Calu3 (cell line): ENCODE data around the gene SDC3. TPM values are rescaled to one million over a fixed set of nuclear protein-coding genes. Genes with fewer than 3 reads are reported as not detected.
A peak's percentile ranks its signal among the peaks of the same experiment; 100 is the strongest.

Experiments used
- BruUV-seq: library from RNA; stranded (reverse); fragments of 400-500 nt; replicated peaks from 2 replicates; lab custom pipeline; 2021; lab: Mats Ljungman, UMichigan
- CTCF ChIA-PET: fragments of 300-600 bp; sonication (Branson Sonifier 250); formaldehyde crosslinking; loops from one replicate; lab custom pipeline; 2022; ENCODE audit warnings: antibody characterized with exemption; lab: Charles Lee
- DNase-seq: peaks from one replicate; pipeline ENCODE4 v3.0.0; 2022
- H3K27ac Mint-ChIP-seq: one replicate; pipeline ENCODE4 v1.8.0; 2022; ENCODE audit warnings: mixed read lengths; ENCODE audit not compliant: unreplicated experiment
- H3K27me3 Mint-ChIP-seq: one replicate; pipeline ENCODE4 v1.8.0; 2022; ENCODE audit warnings: mixed read lengths; ENCODE audit not compliant: unreplicated experiment
- H3K36me3 Mint-ChIP-seq: one replicate; pipeline ENCODE4 v1.8.0; 2022; ENCODE audit warnings: mild to moderate bottlenecking, moderate library complexity, mixed read lengths; ENCODE audit not compliant: insufficient read depth, unreplicated experiment
- H3K4me1 Mint-ChIP-seq: one replicate; pipeline ENCODE4 v1.8.0; 2022; ENCODE audit warnings: mild to moderate bottlenecking, low read depth, mixed read lengths; ENCODE audit not compliant: unreplicated experiment
- H3K4me3 Mint-ChIP-seq: one replicate; pipeline ENCODE4 v1.8.0; 2022; ENCODE audit warnings: mild to moderate bottlenecking, low read depth, moderate library complexity, mixed read lengths; ENCODE audit not compliant: unreplicated experiment
- H3K9me3 Mint-ChIP-seq: one replicate; pipeline ENCODE4 v1.8.0; 2022; ENCODE audit warnings: low read depth, mixed read lengths; ENCODE audit not compliant: unreplicated experiment
- intact Hi-C: fragments of 100-400 bp; cut with micrococcal nuclease; formaldehyde crosslinking; loops from one replicate; pipeline ENCODE4 v1.10.0; 2022; ENCODE audit not compliant: unreplicated experiment
- total RNA-seq: library from RNA; stranded (reverse); gene quantifications from 2 replicates; pipeline ENCODE4 v1.2.3, GENCODE V29; 2022
- TF ChIP-seq, protein P1 (sequence below): fragments of 200-600 bp; IDR thresholded peaks from one replicate; pipeline ENCODE4 v1.8.0; 2022; ENCODE audit warnings: antibody characterized with exemption; ENCODE audit not compliant: unreplicated experiment

Gene SDC3
- total RNA-seq, 1 experiment from 2014 or later, result 15.0 TPM

DNA sequence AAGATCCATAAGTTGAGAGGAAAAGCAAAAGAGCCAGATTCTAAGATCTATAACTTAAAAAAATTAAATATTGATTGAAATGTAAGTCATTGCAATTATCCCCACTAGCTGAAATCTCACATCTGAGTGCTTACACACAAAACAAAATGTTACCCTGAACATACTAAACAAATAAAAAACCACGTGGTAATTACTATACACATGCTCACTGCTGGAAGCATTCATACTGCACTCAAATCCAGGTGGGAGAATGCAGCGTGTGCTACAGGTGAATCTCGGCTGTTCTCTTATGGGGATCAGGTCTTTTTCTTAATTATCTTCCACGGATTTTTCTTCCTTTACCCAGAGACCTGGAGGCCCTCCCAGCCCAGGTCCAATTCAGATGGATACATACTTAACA, 74.3 kb downstream of the SDC3 start:
- H3K27me3 Mint-ChIP-seq, result peaks cover 60% of the 10 kb centered on the region
- no peak overlapping the region for H3K4me3 Mint-ChIP-seq
- no peak overlapping the region for H3K27ac Mint-ChIP-seq
- CTCF ChIA-PET, result no interaction called here
- H3K36me3 Mint-ChIP-seq, result no peaks in the 10 kb centered on the region
- TF ChIP-seq, protein P1, sequence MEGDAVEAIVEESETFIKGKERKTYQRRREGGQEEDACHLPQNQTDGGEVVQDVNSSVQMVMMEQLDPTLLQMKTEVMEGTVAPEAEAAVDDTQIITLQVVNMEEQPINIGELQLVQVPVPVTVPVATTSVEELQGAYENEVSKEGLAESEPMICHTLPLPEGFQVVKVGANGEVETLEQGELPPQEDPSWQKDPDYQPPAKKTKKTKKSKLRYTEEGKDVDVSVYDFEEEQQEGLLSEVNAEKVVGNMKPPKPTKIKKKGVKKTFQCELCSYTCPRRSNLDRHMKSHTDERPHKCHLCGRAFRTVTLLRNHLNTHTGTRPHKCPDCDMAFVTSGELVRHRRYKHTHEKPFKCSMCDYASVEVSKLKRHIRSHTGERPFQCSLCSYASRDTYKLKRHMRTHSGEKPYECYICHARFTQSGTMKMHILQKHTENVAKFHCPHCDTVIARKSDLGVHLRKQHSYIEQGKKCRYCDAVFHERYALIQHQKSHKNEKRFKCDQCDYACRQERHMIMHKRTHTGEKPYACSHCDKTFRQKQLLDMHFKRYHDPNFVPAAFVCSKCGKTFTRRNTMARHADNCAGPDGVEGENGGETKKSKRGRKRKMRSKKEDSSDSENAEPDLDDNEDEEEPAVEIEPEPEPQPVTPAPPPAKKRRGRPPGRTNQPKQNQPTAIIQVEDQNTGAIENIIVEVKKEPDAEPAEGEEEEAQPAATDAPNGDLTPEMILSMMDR, result no peak
- BruUV-seq, result no TSS peak
- no peaks in the 10 kb centered on the region for H3K9me3 Mint-ChIP-seq
- no peaks in the 10 kb centered on the region for H3K4me1 Mint-ChIP-seq
- DNase-seq, result no peak
- intact Hi-C loops, result no loop called here

GRCh38 chr1:30830537-30830936, 78.0 kb downstream of the SDC3 start:
- CTCF ChIA-PET, result no interaction called here
- Mint-ChIP-seq H3K4me3 (no peak overlapping the region), H3K27ac (no peak overlapping the region), H3K36me3 (no peaks in the 10 kb centered on the region), H3K9me3 (no peaks in the 10 kb centered on the region), H3K27me3 (peaks cover 39% of the 10 kb centered on the region), H3K4me1 (peaks cover 5% of the 10 kb centered on the region)
- TF ChIP-seq, protein P1, result no peak
- intact Hi-C loops, result no loop called here
- DNase-seq, result no peak
- no TSS peak for BruUV-seq

DNA sequence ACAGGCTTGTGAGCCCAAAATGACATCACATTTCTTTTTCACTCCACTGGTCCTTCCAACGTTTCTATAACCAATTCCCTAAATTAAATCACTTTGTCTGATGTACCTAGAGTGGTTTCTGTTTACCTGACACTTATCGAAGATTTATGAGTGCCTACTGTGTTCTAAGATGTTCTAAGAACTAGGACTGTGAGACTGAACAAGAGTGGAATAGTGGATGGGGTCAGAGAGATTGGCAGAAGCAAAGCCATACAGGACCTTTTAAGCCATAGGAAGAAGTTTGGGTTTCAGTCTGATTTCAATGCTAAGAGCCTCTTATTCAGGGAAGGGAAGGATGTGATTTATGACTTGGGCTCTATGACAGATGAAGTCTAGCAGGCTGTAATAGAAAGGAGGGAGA, 78.7 kb downstream of the SDC3 start:
- no peak overlapping the region for H3K4me3 Mint-ChIP-seq
- TF ChIP-seq, protein P1, result no peak

DNA sequence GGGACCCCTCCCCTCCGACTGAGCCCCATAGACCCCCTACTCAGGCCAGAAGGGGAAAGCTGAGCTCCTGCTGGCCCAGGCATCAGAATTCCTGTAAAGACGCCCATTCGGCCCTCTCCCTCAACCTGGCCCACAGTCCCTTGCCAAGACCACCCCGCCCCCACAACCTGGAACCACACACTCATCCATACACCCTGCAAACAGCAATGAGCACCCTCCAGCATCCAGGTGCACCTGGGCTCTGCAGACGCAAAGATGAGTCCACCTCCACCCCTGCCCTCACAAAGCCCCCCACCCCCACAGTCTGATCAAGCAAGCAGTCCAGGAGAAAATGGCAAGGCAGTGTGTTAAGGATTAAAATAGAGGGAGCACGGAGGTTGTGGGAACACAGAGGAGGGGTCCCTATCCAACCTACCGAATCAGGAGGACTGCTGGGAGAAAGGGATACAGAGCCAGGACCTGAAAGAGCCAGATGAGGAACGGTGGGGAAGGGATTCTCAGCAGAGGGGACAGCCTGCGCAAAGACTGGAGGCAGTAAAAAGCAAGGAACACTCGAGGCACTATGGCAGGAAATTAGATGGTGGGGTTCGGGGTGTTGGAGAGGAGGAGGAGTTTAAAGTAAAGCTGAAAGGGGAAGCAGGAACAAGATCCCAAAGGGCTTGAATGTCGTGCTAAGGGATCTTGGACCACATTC, 83.7 kb downstream of the SDC3 start:
- Mint-ChIP-seq H3K9me3 (no peaks in the 10 kb centered on the region), H3K4me3 (peak overlapping the region; percentile 72), H3K27ac (no peak overlapping the region), H3K36me3 (peaks cover 14% of the 10 kb centered on the region), H3K27me3 (peaks cover 24% of the 10 kb centered on the region), H3K4me1 (peaks cover 33% of the 10 kb centered on the region)
- TF ChIP-seq, protein P1, result no peak
- DNase-seq, result no peak
- intact Hi-C loops, result no loop called here
- CTCF ChIA-PET, result interaction anchor here (0.5 to 3.0 kb wide), 6 partner anchors 11 to 199 kb away, joined by 3 to 9 read pairs (median 4); no protein-coding TSS in a partner anchor
- no TSS peak for BruUV-seq

More for the DNA sequence above, 78.7 kb downstream of the SDC3 start:
- CTCF ChIA-PET, result no interaction called here
- Mint-ChIP-seq H3K36me3 (peaks cover 3% of the 10 kb centered on the region), H3K4me1 (peaks cover 11% of the 10 kb centered on the region), H3K9me3 (no peaks in the 10 kb centered on the region), H3K27ac (no peak overlapping the region), H3K27me3 (peaks cover 45% of the 10 kb centered on the region)
- intact Hi-C loops, result no loop called here
- no peak for DNase-seq
- BruUV-seq, result no TSS peak
